K562 (cell line): ENCODE results near the gene SLC8A2. TPM values are rescaled to one million over a fixed set of nuclear protein-coding genes. Genes with fewer than 3 reads are reported as not detected.
"Not testable (repeated sequence)": the region's sequence is repeated elsewhere in the genome, so short reads cannot be mapped to it uniquely, and the experiment has no call there.

Source experiments
- ATAC-seq: fragments of 200-7000 bp; cut with Tn5 transposase; 3 replicates; pipeline ENCODE4 v1.9.1; 2020; ENCODE audit warnings: moderate library complexity
- BruUV-seq: library from RNA; stranded (reverse); fragments of 400-500 nt; replicated peaks from 2 replicates; lab custom pipeline; 2021; lab: Mats Ljungman, UMichigan
- CTCF ChIA-PET: fragments of 300-600 bp; formaldehyde crosslinking; extraction: SDS; loops from one replicate; lab custom pipeline; 2021; ENCODE audit warnings: low intra/inter-chr PET ratio; lab: Yijun Ruan, JAX
- POLR2A ChIA-PET: fragments of 300-600, 350-650 bp; sonication (Branson Sonifier 250); formaldehyde crosslinking; extraction: SDS; loops from one replicate; lab custom pipeline; 2021; ENCODE audit warnings: antibody characterized with exemption, inconsistent platforms; lab: Yijun Ruan, JAX
- DNase-seq, 4 experiments: peaks; one replicate each; pipeline versions ENCODE4 v3.0.0 to v3.0.0-alpha.2; 2011 to 2018; ENCODE audit warnings: low spot score in 3 of 4, mixed read lengths in 3 of 4; ENCODE audit errors: extremely low read depth in 1 of 4
- FAIRE-seq: peaks from 2 replicates; lab custom pipeline; 2011; peaks lifted over from hg19 to GRCh38; lab: Jason Lieb, UNC
- H2AFZ ChIP-seq: 2 replicates; pipeline ENCODE4 v1.6.0; 2011; ENCODE audit warnings: low read depth, low read length, control low read depth, inconsistent platforms
- H3K27ac ChIP-seq: fragments of 200-600 bp; 3 replicates; pipeline ENCODE4 v1.8.0; 2011; ENCODE audit warnings: low read depth, mild to moderate bottlenecking, control low read depth, inconsistent platforms, low read length, moderate library complexity, mixed read lengths; ENCODE audit errors: extremely low read depth
- H3K27me3 ChIP-seq, 2 experiments: fragments of 300-600 bp in 1 of 2; 2 replicates in 1 of 2; 3 replicates in 1 of 2; pipeline versions ENCODE4 v1.6.0 to v1.8.0; 2011; ENCODE audit warnings: inconsistent platforms in 2 of 2, low read length in 2 of 2, mild to moderate bottlenecking in 1 of 2, mixed read lengths in 1 of 2, moderate library complexity in 1 of 2; ENCODE audit not compliant: control insufficient read depth in 2 of 2, insufficient read depth in 2 of 2
- H3K36me3 ChIP-seq: fragments of 300-600 bp; 3 replicates; pipeline ENCODE4 v1.8.0; 2011; ENCODE audit warnings: mild to moderate bottlenecking, low read length, inconsistent platforms; ENCODE audit not compliant: control insufficient read depth, insufficient read depth
- H3K4me1 ChIP-seq, 2 experiments: fragments of 200-600 bp in 1 of 2; replicated peaks in 1 of 2; 2 replicates in 1 of 2; 3 replicates in 1 of 2; pipeline versions ENCODE4 v1.5.1 to v1.8.0; 2011; ENCODE audit warnings: inconsistent platforms in 2 of 2, low read length in 2 of 2, mild to moderate bottlenecking in 1 of 2, mixed read lengths in 1 of 2, moderate library complexity in 1 of 2; ENCODE audit not compliant: control insufficient read depth in 2 of 2, insufficient read depth in 2 of 2
- H3K4me2 ChIP-seq: 2 replicates; pipeline ENCODE4 v1.6.1; 2011; ENCODE audit warnings: low read length, control low read depth, inconsistent platforms, mixed read lengths; ENCODE audit not compliant: insufficient read depth
- H3K4me3 ChIP-seq: fragments of 200-600 bp; sonication (generic), shearing (Covaris generic); 2 replicates; pipeline ENCODE4 v1.5.1; 2016; ENCODE audit warnings: control low read depth, inconsistent platforms
- H3K79me2 ChIP-seq: fragments of 200-600 bp; 3 replicates; pipeline ENCODE4 v1.8.0; 2011; ENCODE audit warnings: low read length, inconsistent platforms; ENCODE audit not compliant: control insufficient read depth, insufficient read depth
- H3K9ac ChIP-seq, 2 experiments: 2 replicates each; pipeline versions ENCODE4 v1.6.0 to v1.6.1; 2011; ENCODE audit warnings: low read depth in 2 of 2, low read length in 2 of 2, control low read depth in 1 of 2, inconsistent platforms in 1 of 2, mild to moderate bottlenecking in 1 of 2, mixed read lengths in 1 of 2; ENCODE audit not compliant: insufficient read depth in 1 of 2
- H3K9me1 ChIP-seq: one replicate; pipeline ENCODE4 v1.6.0; 2011; ENCODE audit warnings: inconsistent platforms, mild to moderate bottlenecking, low read length, moderate library complexity; ENCODE audit not compliant: control insufficient read depth, insufficient read depth
- H3K9me3 ChIP-seq: replicated peaks from 2 replicates; pipeline ENCODE4 v1.5.1; 2011; ENCODE audit warnings: low read depth, low read length, inconsistent platforms; ENCODE audit not compliant: control insufficient read depth, insufficient read depth
- H4K20me1 ChIP-seq: replicated peaks from 2 replicates; pipeline ENCODE4 v1.6.1; 2011; ENCODE audit warnings: low read length, inconsistent platforms, mixed read lengths; ENCODE audit not compliant: control insufficient read depth, insufficient read depth
- POLR2A ChIP-seq: fragments of 450-650 bp; conservative IDR thresholded peaks from 2 replicates; pipeline ENCODE4 v1.6.1; 2016
- RBM25 ChIP-seq: fragments of 200-400 bp; formaldehyde crosslinking; IDR thresholded peaks from 2 replicates; pipeline ENCODE4 v1.6.1; 2018; ENCODE audit warnings: low read length, low read depth, moderate library complexity; ENCODE audit not compliant: severe bottlenecking
- SMARCA5 ChIP-seq: fragments of 450-650 bp; IDR thresholded peaks from 2 replicates; pipeline ENCODE4 v1.6.1; 2016
- ZNF121 ChIP-seq: sonication (generic); formaldehyde crosslinking; conservative IDR thresholded peaks from 2 replicates; pipeline ENCODE4 v1.8.0; 2022; ENCODE audit warnings: missing genetic modification reagents
- WGBS: fragments of 100-300 bp; shearing (Covaris generic); methylation state at CpG from one replicate; pipeline ENCODE4 v1.1.6; 2016; ENCODE audit warnings: low coverage, mixed read lengths; ENCODE audit not compliant: insufficient coverage; ENCODE audit errors: missing lambda C conversion rate; 5-methylcytosine and 5-hydroxymethylcytosine counted together
- in situ Hi-C: fragments of 300-500 bp; cut with MboI; formaldehyde crosslinking; loops from 4 replicates; pipeline ENCODE4 v1.15.0; 2018; ENCODE audit warnings: inconsistent platforms, mixed read lengths
- intact Hi-C: fragments of 100-400 bp; cut with micrococcal nuclease; formaldehyde crosslinking; loops from 2 replicates; pipeline ENCODE4 v1.14.2; 2022
- polyA plus RNA-seq, 8 experiments: library from polyadenylated mRNA; depleted of rRNA in 4 of 8; stranded (reverse) in 5 of 8; unstranded in 3 of 8; fragments of >200 nt; fragmentation: Nextera tagmentation in 2 of 8; fragmentation: Illumina TruSeq in 1 of 8; extraction: Ambion mirVana in 2 of 8; extraction: Trizol in 1 of 8; gene quantifications; 2 replicates each; pipeline versions ENCODE4 v1.2.1 to v1.2.3, GENCODE V29; 2011 to 2014; ENCODE audit warnings: inconsistent platforms in 1 of 8, missing spikeins in 1 of 8
- total RNA-seq, 7 experiments: library from RNA; depleted of rRNA in 6 of 7; stranded (reverse); fragments of >200 nt in 6 of 7; fragmentation: Illumina TruSeq in 2 of 7; extraction: Trizol in 2 of 7; gene quantifications; 2 replicates each; pipeline versions ENCODE4 v1.2.1 to v1.2.3, GENCODE V29; 2011 to 2021; ENCODE audit warnings: low replicate concordance in 1 of 7
- TF ChIP-seq, protein P1 (sequence below), 2 experiments: fragments of 450-650 bp in 1 of 2; IDR thresholded peaks; 2 replicates each; pipeline ENCODE4 v1.6.1; 2011 to 2017; ENCODE audit warnings: low read depth in 2 of 2, antibody characterized with exemption in 1 of 2, borderline replicate concordance in 1 of 2, low read length in 1 of 2, mild to moderate bottlenecking in 1 of 2, mixed read lengths in 1 of 2; ENCODE audit not compliant: control insufficient read depth in 1 of 2

SLC8A2 gene
- total and polyA plus RNA-seq, 9 of the 15 experiments (the other 6 are each of a cell fraction or from before 2014, with no cell fraction given) = 0.07 to 0.66 (median 0.24) TPM; not detected in 3

DNA sequence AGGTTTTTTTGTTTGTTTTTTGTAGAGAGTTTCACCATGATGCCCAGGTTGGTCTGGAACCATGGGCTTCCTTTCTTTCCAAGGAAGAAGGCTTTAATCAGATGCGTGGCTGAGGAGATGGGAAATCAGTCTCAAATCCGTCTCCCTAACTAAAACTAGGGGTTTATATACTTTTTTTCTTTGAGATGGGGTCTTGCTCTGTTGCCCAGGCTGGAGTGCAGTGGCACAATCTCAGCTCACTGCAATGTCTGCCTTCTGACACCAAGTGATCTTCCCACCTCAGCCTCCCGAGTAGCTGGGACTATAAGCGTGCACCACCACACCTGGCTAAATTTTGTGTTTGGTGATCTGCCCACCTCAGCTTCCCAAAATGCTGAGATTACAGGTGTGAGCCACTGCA is 87.2 kb downstream of the SLC8A2 start:
- H3K4me3 ChIP-seq, ATAC-seq, H2AFZ ChIP-seq, H3K9me1 ChIP-seq, FAIRE-seq, in situ Hi-C loops, H3K9me3 ChIP-seq, DNase-seq, H3K79me2 ChIP-seq, H3K27me3 ChIP-seq, H3K4me1 ChIP-seq, H3K9ac ChIP-seq, H3K27ac ChIP-seq, H3K4me2 ChIP-seq, CTCF ChIA-PET, intact Hi-C loops, H4K20me1 ChIP-seq, BruUV-seq: not testable (repeated sequence)
- POLR2A ChIA-PET = interaction anchor here (0.6 to 0.7 kb wide), 2 partner anchors 18 to 148 kb away, joined by 3 read pairs; no protein-coding TSS in a partner anchor
- TF ChIP-seq ZNF121 (CRISPR knock-in tag) = peak; percentile 71
- 28% methylated on average over 4 of the region's 4 CpGs for WGBS
- peaks cover 30% of the 10 kb centered on the region; the same call in 2 of the 3 replicates for H3K36me3 ChIP-seq

DNA sequence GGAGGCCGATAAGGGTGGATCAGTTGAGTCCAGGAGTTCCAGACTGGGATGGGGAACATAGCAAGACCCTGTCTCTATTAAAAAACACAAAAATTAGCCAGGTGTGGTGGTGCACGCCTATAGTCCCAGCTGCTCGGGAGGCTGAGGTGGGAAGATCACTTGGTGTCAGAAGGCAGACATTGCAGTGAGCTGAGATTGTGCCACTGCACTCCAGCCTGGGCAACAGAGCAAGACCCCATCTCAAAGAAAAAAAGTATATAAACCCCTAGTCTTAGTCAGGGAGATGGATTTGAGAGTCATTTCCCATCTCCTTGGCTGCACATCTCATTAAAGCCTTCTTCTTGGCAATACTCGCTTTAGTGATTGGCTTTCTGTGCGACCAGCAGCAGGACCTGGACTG is 87.8 kb downstream of the SLC8A2 start:
- BruUV-seq, CTCF ChIA-PET, H3K79me2 ChIP-seq, H3K9ac ChIP-seq, intact Hi-C loops, ATAC-seq, FAIRE-seq, H3K9me3 ChIP-seq, H3K27me3 ChIP-seq, H3K9me1 ChIP-seq, H2AFZ ChIP-seq, in situ Hi-C loops, H3K4me1 ChIP-seq, H3K4me3 ChIP-seq, DNase-seq, H4K20me1 ChIP-seq: not testable (repeated sequence)
- Histone ChIP-seq H3K4me2 (0 out of 2 replicates have a peak overlapping the region, but pooled peaks have one; percentile 23), H3K27ac (peak overlapping the region; percentile 35; the same call in 1 of the 3 replicates), H3K36me3 (peaks cover 35% of the 10 kb centered on the region; the same call in 2 of the 3 replicates)
- 26% methylated on average over 5 of the region's 5 CpGs for WGBS
- POLR2A ChIA-PET = interaction anchor here (0.6 kb wide), 1 partner anchor 147 kb away, joined by 3 read pairs; no protein-coding TSS in a partner anchor
- TF ChIP-seq POLR2A (peak; percentile 37; the same call in 1 of the 2 replicates), ZNF121 (CRISPR knock-in tag) (peak; percentile 79), RBM25 (peak; percentile 16), SMARCA5 (0 out of 2 replicates have a peak, but pooled peaks have one; percentile 36)
- TF ChIP-seq, protein P1, sequence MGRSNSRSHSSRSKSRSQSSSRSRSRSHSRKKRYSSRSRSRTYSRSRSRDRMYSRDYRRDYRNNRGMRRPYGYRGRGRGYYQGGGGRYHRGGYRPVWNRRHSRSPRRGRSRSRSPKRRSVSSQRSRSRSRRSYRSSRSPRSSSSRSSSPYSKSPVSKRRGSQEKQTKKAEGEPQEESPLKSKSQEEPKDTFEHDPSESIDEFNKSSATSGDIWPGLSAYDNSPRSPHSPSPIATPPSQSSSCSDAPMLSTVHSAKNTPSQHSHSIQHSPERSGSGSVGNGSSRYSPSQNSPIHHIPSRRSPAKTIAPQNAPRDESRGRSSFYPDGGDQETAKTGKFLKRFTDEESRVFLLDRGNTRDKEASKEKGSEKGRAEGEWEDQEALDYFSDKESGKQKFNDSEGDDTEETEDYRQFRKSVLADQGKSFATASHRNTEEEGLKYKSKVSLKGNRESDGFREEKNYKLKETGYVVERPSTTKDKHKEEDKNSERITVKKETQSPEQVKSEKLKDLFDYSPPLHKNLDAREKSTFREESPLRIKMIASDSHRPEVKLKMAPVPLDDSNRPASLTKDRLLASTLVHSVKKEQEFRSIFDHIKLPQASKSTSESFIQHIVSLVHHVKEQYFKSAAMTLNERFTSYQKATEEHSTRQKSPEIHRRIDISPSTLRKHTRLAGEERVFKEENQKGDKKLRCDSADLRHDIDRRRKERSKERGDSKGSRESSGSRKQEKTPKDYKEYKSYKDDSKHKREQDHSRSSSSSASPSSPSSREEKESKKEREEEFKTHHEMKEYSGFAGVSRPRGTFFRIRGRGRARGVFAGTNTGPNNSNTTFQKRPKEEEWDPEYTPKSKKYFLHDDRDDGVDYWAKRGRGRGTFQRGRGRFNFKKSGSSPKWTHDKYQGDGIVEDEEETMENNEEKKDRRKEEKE (IDR thresholded peaks at IDR 0.05; ENCODE audit: borderline replicate concordance in 1 of 2, control insufficient read depth in 1 of 2, low read depth in 2 of 2, low read length in 1 of 2) = 0 out of 4 replicates have a peak, but pooled peaks of 1 of the 2 experiments have one; percentile 30
